HL-60 (cell line): ENCODE data around the gene PGAM2.

ENCODE experiments used
- DNase-seq, 2 experiments: peaks; one replicate each; pipeline ENCODE4 v3.0.0-alpha.2; 2010 to 2020; ENCODE audit warnings: low read depth in 1 of 2, low spot score in 1 of 2
- H3K27ac ChIP-seq: fragments of 250-450 bp; sonication (Bioruptor Pico); replicated peaks from 2 replicates; pipeline ENCODE4 v1.5.1; 2020; ENCODE audit warnings: mild to moderate bottlenecking, moderate library complexity
- H3K27me3 ChIP-seq: fragments of 250-450 bp; sonication (Bioruptor Pico); 2 replicates; pipeline ENCODE4 v1.5.1; 2021; ENCODE audit warnings: mild to moderate bottlenecking, moderate library complexity; ENCODE audit not compliant: insufficient read depth, poor library complexity, severe bottlenecking
- H3K4me3 ChIP-seq: replicated peaks from 2 replicates; pipeline ENCODE4 v1.5.1; 2011; ENCODE audit warnings: mild to moderate bottlenecking, control low read depth, low read length; ENCODE audit not compliant: insufficient read depth
- GABPA ChIP-seq: IDR thresholded peaks from 2 replicates; pipeline ENCODE4 v1.6.1; 2012; ENCODE audit warnings: low read depth
- POLR2AphosphoS5 ChIP-seq: IDR thresholded peaks from 2 replicates; pipeline ENCODE4 v1.6.1; 2012; ENCODE audit warnings: low read depth
- SPI1 ChIP-seq: IDR thresholded peaks from 2 replicates; pipeline ENCODE4 v1.6.1; 2012; ENCODE audit warnings: low read depth, mild to moderate bottlenecking, borderline replicate concordance
- TF ChIP-seq, protein P1 (sequence below): IDR thresholded peaks from one replicate; pipeline ENCODE4 v1.5.1; 2011; ENCODE audit warnings: low read length, control low read depth, inconsistent platforms; ENCODE audit not compliant: insufficient read depth
- TF ChIP-seq, protein P2 (sequence below): IDR thresholded peaks from 2 replicates; pipeline ENCODE4 v1.6.1; 2012; ENCODE audit warnings: low read depth; ENCODE audit not compliant: insufficient replicate concordance

PGAM2 gene

DNA sequence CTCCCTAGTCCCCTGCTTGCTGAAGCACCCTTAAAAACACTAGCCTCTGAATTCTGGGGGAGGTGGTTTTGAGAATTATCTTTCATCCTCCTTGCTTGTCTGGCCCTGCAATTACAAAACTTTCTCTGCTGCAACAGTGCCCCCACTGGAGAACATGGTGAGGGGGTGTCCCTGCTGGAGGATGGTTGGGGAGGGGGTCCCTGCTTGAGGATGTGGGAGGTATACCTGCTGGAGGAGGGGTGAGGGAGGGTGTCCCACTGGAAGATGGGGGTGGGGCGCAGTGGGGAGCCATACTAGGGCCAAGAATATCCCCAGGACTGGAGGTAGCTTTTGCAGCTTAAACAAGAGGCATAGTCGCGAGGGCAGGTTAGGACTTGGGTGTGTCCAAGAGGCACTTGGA is 20.2 kb upstream of the PGAM2 start:
- Histone ChIP-seq H3K4me3 (no peak overlapping the region), H3K27me3 (no peaks in the 10 kb centered on the region), H3K27ac (no peak overlapping the region)
- no peak for TF ChIP-seq POLR2AphosphoS5
- TF ChIP-seq, protein P1, sequence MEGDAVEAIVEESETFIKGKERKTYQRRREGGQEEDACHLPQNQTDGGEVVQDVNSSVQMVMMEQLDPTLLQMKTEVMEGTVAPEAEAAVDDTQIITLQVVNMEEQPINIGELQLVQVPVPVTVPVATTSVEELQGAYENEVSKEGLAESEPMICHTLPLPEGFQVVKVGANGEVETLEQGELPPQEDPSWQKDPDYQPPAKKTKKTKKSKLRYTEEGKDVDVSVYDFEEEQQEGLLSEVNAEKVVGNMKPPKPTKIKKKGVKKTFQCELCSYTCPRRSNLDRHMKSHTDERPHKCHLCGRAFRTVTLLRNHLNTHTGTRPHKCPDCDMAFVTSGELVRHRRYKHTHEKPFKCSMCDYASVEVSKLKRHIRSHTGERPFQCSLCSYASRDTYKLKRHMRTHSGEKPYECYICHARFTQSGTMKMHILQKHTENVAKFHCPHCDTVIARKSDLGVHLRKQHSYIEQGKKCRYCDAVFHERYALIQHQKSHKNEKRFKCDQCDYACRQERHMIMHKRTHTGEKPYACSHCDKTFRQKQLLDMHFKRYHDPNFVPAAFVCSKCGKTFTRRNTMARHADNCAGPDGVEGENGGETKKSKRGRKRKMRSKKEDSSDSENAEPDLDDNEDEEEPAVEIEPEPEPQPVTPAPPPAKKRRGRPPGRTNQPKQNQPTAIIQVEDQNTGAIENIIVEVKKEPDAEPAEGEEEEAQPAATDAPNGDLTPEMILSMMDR, result no peak
- TF ChIP-seq, protein P2, sequence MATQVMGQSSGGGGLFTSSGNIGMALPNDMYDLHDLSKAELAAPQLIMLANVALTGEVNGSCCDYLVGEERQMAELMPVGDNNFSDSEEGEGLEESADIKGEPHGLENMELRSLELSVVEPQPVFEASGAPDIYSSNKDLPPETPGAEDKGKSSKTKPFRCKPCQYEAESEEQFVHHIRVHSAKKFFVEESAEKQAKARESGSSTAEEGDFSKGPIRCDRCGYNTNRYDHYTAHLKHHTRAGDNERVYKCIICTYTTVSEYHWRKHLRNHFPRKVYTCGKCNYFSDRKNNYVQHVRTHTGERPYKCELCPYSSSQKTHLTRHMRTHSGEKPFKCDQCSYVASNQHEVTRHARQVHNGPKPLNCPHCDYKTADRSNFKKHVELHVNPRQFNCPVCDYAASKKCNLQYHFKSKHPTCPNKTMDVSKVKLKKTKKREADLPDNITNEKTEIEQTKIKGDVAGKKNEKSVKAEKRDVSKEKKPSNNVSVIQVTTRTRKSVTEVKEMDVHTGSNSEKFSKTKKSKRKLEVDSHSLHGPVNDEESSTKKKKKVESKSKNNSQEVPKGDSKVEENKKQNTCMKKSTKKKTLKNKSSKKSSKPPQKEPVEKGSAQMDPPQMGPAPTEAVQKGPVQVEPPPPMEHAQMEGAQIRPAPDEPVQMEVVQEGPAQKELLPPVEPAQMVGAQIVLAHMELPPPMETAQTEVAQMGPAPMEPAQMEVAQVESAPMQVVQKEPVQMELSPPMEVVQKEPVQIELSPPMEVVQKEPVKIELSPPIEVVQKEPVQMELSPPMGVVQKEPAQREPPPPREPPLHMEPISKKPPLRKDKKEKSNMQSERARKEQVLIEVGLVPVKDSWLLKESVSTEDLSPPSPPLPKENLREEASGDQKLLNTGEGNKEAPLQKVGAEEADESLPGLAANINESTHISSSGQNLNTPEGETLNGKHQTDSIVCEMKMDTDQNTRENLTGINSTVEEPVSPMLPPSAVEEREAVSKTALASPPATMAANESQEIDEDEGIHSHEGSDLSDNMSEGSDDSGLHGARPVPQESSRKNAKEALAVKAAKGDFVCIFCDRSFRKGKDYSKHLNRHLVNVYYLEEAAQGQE, result no peak
- no peak for TF ChIP-seq SPI1
- TF ChIP-seq GABPA, result no peak
- DNase-seq, result no peak

DNA sequence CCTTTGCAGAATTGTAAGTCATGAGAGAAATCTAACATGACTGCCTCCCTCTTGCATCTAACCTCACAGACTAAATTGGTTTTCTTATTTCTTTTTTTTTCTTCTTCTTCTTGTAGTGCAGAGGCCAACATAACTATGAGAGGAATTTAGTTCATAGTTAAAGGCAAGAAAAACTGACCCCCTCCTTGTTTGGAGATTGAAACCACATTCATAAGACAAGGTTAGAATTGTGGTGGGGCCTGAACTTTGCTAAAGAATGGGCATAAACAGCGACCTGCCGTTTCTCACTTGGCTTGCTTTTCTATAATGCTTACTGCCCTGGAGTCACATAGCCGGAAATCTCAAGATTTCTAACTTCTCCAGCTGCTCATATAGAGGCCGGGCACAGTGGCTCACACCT is 19.3 kb upstream of the PGAM2 start:
- TF ChIP-seq POLR2AphosphoS5 (no peak), SPI1 (no peak), GABPA (no peak)
- TF ChIP-seq, protein P1, result no peak
- TF ChIP-seq, protein P2, result no peak
- no peak for DNase-seq
- no peaks in the 10 kb centered on the region for H3K27me3 ChIP-seq
- H3K4me3 ChIP-seq, result no peak overlapping the region
- H3K27ac ChIP-seq, result no peak overlapping the region

DNA sequence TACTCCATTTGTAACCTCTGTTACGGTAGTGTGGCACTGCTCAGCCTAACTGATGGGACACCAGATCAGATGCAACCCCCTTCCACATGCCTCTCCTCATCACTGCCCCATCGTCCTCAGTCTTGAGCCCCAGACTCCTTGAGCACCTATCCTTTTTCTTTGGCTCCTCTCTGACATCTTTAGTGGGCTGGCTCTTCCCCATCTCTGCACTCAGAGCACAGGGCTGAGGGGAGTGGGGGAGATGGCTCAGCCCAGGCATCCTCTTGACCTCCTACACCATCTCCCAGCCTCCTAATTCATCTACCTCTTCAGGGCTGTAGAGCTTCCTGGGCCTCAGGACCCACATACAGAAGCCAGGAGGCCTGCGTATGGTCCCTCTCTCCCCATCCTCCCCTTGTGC is 18.4 kb upstream of the PGAM2 start:
- DNase-seq, result no peak
- H3K27me3 ChIP-seq, result no peaks in the 10 kb centered on the region
- no peak overlapping the region for H3K4me3 ChIP-seq
- TF ChIP-seq GABPA, result no peak
- TF ChIP-seq SPI1, result no peak
- TF ChIP-seq, protein P2, result no peak
- TF ChIP-seq, protein P1, result no peak
- TF ChIP-seq POLR2AphosphoS5, result no peak
- H3K27ac ChIP-seq, result no peak overlapping the region
